GM12878 (cell line): ENCODE results near the gene CABP7. TPM values are rescaled to one million over a fixed set of nuclear protein-coding genes. Genes with fewer than 3 reads are reported as not detected.

ENCODE experiments used
- ATAC-seq: fragments of 200-7000 bp; cut with Tn5 transposase; 3 replicates; pipeline ENCODE4 v1.9.1; 2020; ENCODE audit warnings: mild to moderate bottlenecking, moderate library complexity
- BruUV-seq: library from RNA; stranded (reverse); fragments of 400-500 nt; replicated peaks from 2 replicates; lab custom pipeline; 2021; lab: Mats Ljungman, UMichigan
- CTCF ChIA-PET: fragments of 300-600 bp; sonication (Branson Sonifier 250); formaldehyde crosslinking; extraction: SDS; loops from one replicate; lab custom pipeline; 2021; ENCODE audit warnings: inconsistent platforms; lab: Yijun Ruan, JAX
- POLR2A ChIA-PET: fragments of 350-600 bp; formaldehyde crosslinking; extraction: SDS; loops from one replicate; lab custom pipeline; 2021; ENCODE audit warnings: inconsistent platforms; lab: Charles Lee
- RAD21 ChIA-PET: fragments of 300-600 bp; sonication (Branson Sonifier 250); formaldehyde crosslinking; loops from one replicate; lab custom pipeline; 2023; ENCODE audit warnings: antibody characterized with exemption; ENCODE audit not compliant: unreplicated experiment; lab: Charles Lee
- SMC1A ChIA-PET: fragments of 300-600 bp; sonication (Branson Sonifier 250); formaldehyde crosslinking; loops from one replicate; lab custom pipeline; 2023; ENCODE audit not compliant: unreplicated experiment, uncharacterized antibody; lab: Charles Lee
- DNase-seq: peaks from one replicate; pipeline ENCODE4 v3.0.0-alpha.2; 2011; ENCODE audit warnings: low read depth, low spot score
- FAIRE-seq: peaks from 3 replicates; lab custom pipeline; 2011; peaks lifted over from hg19 to GRCh38; lab: Jason Lieb, UNC
- H2AFZ ChIP-seq: 2 replicates; pipeline ENCODE4 v1.6.0; 2011; ENCODE audit warnings: low read depth, low read length, control low read depth; ENCODE audit not compliant: control insufficient read depth
- H3K27ac ChIP-seq: 2 replicates; pipeline ENCODE4 v1.5.1; 2011; ENCODE audit warnings: control low read depth; ENCODE audit not compliant: control insufficient read depth, insufficient read depth
- H3K27me3 ChIP-seq, 2 experiments: replicated peaks in 1 of 2; 2 replicates each; pipeline versions ENCODE4 v1.6.0 to v1.6.1; 2011; ENCODE audit warnings: low read length in 1 of 2; ENCODE audit not compliant: control insufficient read depth in 2 of 2, insufficient read depth in 2 of 2
- H3K36me3 ChIP-seq, 2 experiments: 2 replicates each; pipeline ENCODE4 v1.5.1; 2011; ENCODE audit warnings: low read length in 1 of 2; ENCODE audit not compliant: control insufficient read depth in 2 of 2, insufficient read depth in 2 of 2
- H3K4me1 ChIP-seq: 2 replicates; pipeline ENCODE4 v1.6.1; 2011; ENCODE audit warnings: mild to moderate bottlenecking, low read length, moderate library complexity, mixed read lengths; ENCODE audit not compliant: control insufficient read depth, insufficient read depth
- H3K4me2 ChIP-seq: 2 replicates; pipeline ENCODE4 v1.6.0; 2011; ENCODE audit warnings: control low read depth; ENCODE audit not compliant: control insufficient read depth, insufficient read depth
- H3K4me3 ChIP-seq: fragments of 200-600 bp; sonication (generic); 2 replicates; pipeline ENCODE4 v1.5.1; 2016
- H3K79me2 ChIP-seq: 2 replicates; pipeline ENCODE4 v1.6.0; 2011; ENCODE audit warnings: low read length; ENCODE audit not compliant: control insufficient read depth, insufficient read depth
- H3K9ac ChIP-seq: 2 replicates; pipeline ENCODE4 v1.8.0; 2011; ENCODE audit warnings: low read length, control low read depth, mixed read lengths; ENCODE audit not compliant: control insufficient read depth, insufficient read depth
- H3K9me3 ChIP-seq: replicated peaks from 3 replicates; pipeline ENCODE4 v1.5.1; 2011; ENCODE audit warnings: mild to moderate bottlenecking, low read length; ENCODE audit not compliant: control insufficient read depth, insufficient read depth
- H4K20me1 ChIP-seq: 2 replicates; pipeline ENCODE4 v1.6.0; 2011; ENCODE audit not compliant: control insufficient read depth, insufficient read depth
- CHD1 ChIP-seq: IDR thresholded peaks from 2 replicates; pipeline ENCODE4 v1.6.1; 2012; ENCODE audit warnings: low read depth, low read length, improper control_type of control experiment
- MTA3 ChIP-seq: IDR thresholded peaks from 2 replicates; pipeline ENCODE4 v1.6.1; 2012; ENCODE audit warnings: low read length, inconsistent platforms, borderline replicate concordance
- MYB ChIP-seq: fragments of 150-350 bp; IDR thresholded peaks from 2 replicates; pipeline ENCODE4 v1.6.1; 2014; ENCODE audit warnings: mild to moderate bottlenecking, low read depth, low read length, borderline replicate concordance
- PML ChIP-seq: IDR thresholded peaks from 2 replicates; pipeline ENCODE4 v1.6.1; 2012; ENCODE audit warnings: low read length, inconsistent platforms
- SIX5 ChIP-seq: IDR thresholded peaks from 2 replicates; pipeline ENCODE4 v1.6.1; 2011; ENCODE audit warnings: mild to moderate bottlenecking, low read depth, low read length, moderate library complexity; ENCODE audit not compliant: severe bottlenecking
- SREBF2 ChIP-seq: IDR thresholded peaks from 2 replicates; pipeline ENCODE4 v1.6.1; 2012; ENCODE audit warnings: mild to moderate bottlenecking, low read length
- TARDBP ChIP-seq: IDR thresholded peaks from 2 replicates; pipeline ENCODE4 v1.6.1; 2016; ENCODE audit warnings: borderline replicate concordance
- ZNF207 ChIP-seq: fragments of 450-650 bp; IDR thresholded peaks from 2 replicates; pipeline ENCODE4 v1.6.1; 2014; ENCODE audit warnings: antibody characterized with exemption, mild to moderate bottlenecking, borderline replicate concordance
- WGBS: methylation state at CpG from one replicate; pipeline ENCODE4 v1.1.6; 2016; ENCODE audit warnings: low lambda C conversion rate; ENCODE audit not compliant: insufficient replicate concordance, insufficient coverage; ENCODE audit errors: missing lambda C conversion rate; 5-methylcytosine and 5-hydroxymethylcytosine counted together
- in situ Hi-C: fragments of 300-500 bp; cut with MboI; formaldehyde crosslinking; loops from 9 replicates; pipeline ENCODE4 v1.14.3; 2018; ENCODE audit warnings: mixed read lengths
- intact Hi-C: fragments of 100-400 bp; cut with micrococcal nuclease; formaldehyde crosslinking; loops from one replicate; pipeline ENCODE4 v1.14.2; 2022; ENCODE audit not compliant: unreplicated experiment
- polyA plus RNA-seq, 11 experiments: library from polyadenylated mRNA; depleted of rRNA in 4 of 11; unstranded in 6 of 11; stranded (reverse) in 5 of 11; fragments of >200 nt; fragmentation: Nextera tagmentation in 4 of 11; fragmentation: Illumina TruSeq in 1 of 11; extraction: Ambion mirVana in 4 of 11; extraction: Trizol in 1 of 11; gene quantifications; 1 replicate in 1 of 11; 2 replicates in 10 of 11; pipeline versions ENCODE4 v1.2.1 to v1.2.3, GENCODE V29; 2011 to 2016; ENCODE audit warnings: inconsistent platforms in 2 of 11, missing spikeins in 2 of 11, low read depth in 1 of 11
- total RNA-seq, 4 experiments: library from RNA; depleted of rRNA in 3 of 4; stranded (reverse); fragments of >200 nt in 3 of 4; fragmentation: Illumina TruSeq in 1 of 4; extraction: Trizol in 1 of 4; gene quantifications; 2 replicates each; pipeline versions ENCODE4 v1.2.1 to v1.2.3, GENCODE V29; 2013 to 2021
- TF ChIP-seq, protein P1 (sequence below): fragments of 450-650 bp; IDR thresholded peaks from 2 replicates; pipeline ENCODE4 v1.6.1; 2017; ENCODE audit warnings: low read depth, mild to moderate bottlenecking, moderate library complexity
- TF ChIP-seq, protein P2 (sequence below): fragments of 450-650 bp; formaldehyde crosslinking; IDR thresholded peaks from 2 replicates; pipeline ENCODE4 v1.4.0; 2022; ENCODE audit warnings: mild to moderate bottlenecking, moderate library complexity
- TF ChIP-seq, protein P3 (sequence below): fragments of 450-650 bp; IDR thresholded peaks from 2 replicates; pipeline ENCODE4 v1.6.1; 2017; ENCODE audit warnings: mild to moderate bottlenecking, moderate library complexity
- TF ChIP-seq, protein P4 (sequence below): fragments of 450-650 bp; IDR thresholded peaks from 2 replicates; pipeline ENCODE4 v1.6.1; 2017; ENCODE audit warnings: borderline replicate concordance
- TF ChIP-seq, protein P5 (sequence below): IDR thresholded peaks from 2 replicates; pipeline ENCODE4 v1.6.1; 2011; ENCODE audit warnings: low read depth, low read length, improper control_type of control experiment, borderline replicate concordance

The CABP7 gene
- total and polyA plus RNA-seq, 10 of the 15 experiments (the other 5 are each of a cell fraction or from before 2014, with no cell fraction given) = 0.02 to 0.18 (median 0.05) TPM; not detected in 5

DNA sequence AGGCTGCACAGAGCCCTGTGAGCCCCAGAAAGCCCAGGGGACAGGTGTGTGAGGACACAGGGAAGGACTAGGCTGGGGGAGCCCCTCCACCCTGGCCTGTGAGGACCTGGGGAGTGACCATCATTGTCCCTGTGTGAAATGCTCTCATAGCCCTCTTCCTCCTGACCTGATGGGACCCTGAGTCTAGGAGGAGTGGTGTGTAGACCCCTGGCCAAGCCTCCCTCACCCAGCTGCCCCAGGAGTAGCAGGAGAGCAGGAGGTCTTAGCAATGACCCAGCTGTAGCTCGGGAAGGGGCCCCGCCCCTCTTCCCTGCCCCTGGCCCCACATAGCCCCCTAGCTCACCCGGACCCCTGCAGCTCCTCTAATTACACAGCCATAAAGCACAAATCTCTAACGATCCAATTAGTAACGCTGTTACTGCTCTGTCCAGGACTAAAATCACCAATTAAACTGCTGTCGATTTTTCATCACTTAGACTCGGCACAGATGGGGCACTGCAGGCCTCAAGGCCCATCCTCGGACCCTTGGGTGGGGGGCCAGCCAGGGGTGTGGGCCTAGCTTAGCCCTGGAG lies 6.6 kb upstream of the CABP7 start:
- CTCF ChIA-PET = no interaction called here
- intact Hi-C loops (no loop called here), in situ Hi-C loops (no loop called here)
- Histone ChIP-seq H4K20me1 (no peaks in the 10 kb centered on the region), H3K9me3 (no peaks in the 10 kb centered on the region), H3K27me3 (no peaks in the 10 kb centered on the region; a peak in 1 of 4 replicates), H3K4me3 (no peak overlapping the region), H3K36me3 (no peaks in the 10 kb centered on the region), H3K4me1 (no peaks in the 10 kb centered on the region), H2AFZ (no peak overlapping the region), H3K79me2 (no peaks in the 10 kb centered on the region), H3K4me2 (no peak overlapping the region), H3K9ac (no peak overlapping the region), H3K27ac (no peak overlapping the region)
- SMC1A ChIA-PET = no interaction called here
- RAD21 ChIA-PET = no interaction called here
- no TSS peak for BruUV-seq
- POLR2A ChIA-PET = no interaction called here
- ATAC-seq = no peak
- 15% methylated on average over 8 of the region's 8 CpGs for WGBS
- no peak for DNase-seq
- FAIRE-seq = no peak
- no peak for TF ChIP-seq ZNF207
- TF ChIP-seq, protein P1, sequence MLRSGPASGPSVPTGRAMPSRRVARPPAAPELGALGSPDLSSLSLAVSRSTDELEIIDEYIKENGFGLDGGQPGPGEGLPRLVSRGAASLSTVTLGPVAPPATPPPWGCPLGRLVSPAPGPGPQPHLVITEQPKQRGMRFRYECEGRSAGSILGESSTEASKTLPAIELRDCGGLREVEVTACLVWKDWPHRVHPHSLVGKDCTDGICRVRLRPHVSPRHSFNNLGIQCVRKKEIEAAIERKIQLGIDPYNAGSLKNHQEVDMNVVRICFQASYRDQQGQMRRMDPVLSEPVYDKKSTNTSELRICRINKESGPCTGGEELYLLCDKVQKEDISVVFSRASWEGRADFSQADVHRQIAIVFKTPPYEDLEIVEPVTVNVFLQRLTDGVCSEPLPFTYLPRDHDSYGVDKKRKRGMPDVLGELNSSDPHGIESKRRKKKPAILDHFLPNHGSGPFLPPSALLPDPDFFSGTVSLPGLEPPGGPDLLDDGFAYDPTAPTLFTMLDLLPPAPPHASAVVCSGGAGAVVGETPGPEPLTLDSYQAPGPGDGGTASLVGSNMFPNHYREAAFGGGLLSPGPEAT = no peak
- TF ChIP-seq SIX5 = no peak
- no peak for TF ChIP-seq SREBF2
- TF ChIP-seq, protein P2, sequence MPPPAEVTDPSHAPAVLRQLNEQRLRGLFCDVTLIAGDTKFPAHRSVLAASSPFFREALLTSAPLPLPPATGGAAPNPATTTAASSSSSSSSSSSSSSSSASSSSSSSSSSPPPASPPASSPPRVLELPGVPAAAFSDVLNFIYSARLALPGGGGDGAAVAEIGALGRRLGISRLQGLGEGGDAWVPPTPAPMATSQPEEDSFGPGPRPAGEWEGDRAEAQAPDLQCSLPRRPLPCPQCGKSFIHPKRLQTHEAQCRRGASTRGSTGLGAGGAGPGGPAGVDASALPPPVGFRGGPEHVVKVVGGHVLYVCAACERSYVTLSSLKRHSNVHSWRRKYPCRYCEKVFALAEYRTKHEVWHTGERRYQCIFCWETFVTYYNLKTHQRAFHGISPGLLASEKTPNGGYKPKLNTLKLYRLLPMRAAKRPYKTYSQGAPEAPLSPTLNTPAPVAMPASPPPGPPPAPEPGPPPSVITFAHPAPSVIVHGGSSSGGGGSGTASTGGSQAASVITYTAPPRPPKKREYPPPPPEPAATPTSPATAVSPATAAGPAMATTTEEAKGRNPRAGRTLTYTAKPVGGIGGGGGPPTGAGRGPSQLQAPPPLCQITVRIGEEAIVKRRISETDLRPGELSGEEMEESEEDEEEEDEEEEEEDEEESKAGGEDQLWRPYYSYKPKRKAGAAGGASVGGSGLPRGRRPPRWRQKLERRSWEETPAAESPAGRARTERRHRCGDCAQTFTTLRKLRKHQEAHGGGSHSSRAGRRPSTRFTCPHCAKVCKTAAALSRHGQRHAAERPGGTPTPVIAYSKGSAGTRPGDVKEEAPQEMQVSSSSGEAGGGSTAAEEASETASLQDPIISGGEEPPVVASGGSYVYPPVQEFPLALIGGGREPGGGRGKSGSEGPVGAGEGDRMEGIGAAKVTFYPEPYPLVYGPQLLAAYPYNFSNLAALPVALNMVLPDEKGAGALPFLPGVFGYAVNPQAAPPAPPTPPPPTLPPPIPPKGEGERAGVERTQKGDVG = no peak
- TF ChIP-seq, protein P3, sequence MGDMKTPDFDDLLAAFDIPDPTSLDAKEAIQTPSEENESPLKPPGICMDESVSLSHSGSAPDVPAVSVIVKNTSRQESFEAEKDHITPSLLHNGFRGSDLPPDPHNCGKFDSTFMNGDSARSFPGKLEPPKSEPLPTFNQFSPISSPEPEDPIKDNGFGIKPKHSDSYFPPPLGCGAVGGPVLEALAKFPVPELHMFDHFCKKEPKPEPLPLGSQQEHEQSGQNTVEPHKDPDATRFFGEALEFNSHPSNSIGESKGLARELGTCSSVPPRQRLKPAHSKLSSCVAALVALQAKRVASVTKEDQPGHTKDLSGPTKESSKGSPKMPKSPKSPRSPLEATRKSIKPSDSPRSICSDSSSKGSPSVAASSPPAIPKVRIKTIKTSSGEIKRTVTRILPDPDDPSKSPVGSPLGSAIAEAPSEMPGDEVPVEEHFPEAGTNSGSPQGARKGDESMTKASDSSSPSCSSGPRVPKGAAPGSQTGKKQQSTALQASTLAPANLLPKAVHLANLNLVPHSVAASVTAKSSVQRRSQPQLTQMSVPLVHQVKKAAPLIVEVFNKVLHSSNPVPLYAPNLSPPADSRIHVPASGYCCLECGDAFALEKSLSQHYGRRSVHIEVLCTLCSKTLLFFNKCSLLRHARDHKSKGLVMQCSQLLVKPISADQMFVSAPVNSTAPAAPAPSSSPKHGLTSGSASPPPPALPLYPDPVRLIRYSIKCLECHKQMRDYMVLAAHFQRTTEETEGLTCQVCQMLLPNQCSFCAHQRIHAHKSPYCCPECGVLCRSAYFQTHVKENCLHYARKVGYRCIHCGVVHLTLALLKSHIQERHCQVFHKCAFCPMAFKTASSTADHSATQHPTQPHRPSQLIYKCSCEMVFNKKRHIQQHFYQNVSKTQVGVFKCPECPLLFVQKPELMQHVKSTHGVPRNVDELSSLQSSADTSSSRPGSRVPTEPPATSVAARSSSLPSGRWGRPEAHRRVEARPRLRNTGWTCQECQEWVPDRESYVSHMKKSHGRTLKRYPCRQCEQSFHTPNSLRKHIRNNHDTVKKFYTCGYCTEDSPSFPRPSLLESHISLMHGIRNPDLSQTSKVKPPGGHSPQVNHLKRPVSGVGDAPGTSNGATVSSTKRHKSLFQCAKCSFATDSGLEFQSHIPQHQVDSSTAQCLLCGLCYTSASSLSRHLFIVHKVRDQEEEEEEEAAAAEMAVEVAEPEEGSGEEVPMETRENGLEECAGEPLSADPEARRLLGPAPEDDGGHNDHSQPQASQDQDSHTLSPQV = no peak
- TF ChIP-seq MTA3 = no peak
- TF ChIP-seq MYB = no peak
- TF ChIP-seq, protein P4, sequence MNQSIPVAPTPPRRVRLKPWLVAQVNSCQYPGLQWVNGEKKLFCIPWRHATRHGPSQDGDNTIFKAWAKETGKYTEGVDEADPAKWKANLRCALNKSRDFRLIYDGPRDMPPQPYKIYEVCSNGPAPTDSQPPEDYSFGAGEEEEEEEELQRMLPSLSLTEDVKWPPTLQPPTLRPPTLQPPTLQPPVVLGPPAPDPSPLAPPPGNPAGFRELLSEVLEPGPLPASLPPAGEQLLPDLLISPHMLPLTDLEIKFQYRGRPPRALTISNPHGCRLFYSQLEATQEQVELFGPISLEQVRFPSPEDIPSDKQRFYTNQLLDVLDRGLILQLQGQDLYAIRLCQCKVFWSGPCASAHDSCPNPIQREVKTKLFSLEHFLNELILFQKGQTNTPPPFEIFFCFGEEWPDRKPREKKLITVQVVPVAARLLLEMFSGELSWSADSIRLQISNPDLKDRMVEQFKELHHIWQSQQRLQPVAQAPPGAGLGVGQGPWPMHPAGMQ = no peak
- TF ChIP-seq CHD1 = no peak
- TF ChIP-seq, protein P5, sequence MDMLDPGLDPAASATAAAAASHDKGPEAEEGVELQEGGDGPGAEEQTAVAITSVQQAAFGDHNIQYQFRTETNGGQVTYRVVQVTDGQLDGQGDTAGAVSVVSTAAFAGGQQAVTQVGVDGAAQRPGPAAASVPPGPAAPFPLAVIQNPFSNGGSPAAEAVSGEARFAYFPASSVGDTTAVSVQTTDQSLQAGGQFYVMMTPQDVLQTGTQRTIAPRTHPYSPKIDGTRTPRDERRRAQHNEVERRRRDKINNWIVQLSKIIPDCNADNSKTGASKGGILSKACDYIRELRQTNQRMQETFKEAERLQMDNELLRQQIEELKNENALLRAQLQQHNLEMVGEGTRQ = no peak
- no peak for TF ChIP-seq TARDBP
- TF ChIP-seq PML = no peak
